K562 (cell line): Measurements from ENCODE around the gene VAC14. TPM values are rescaled to one million over a fixed set of nuclear protein-coding genes. Genes with fewer than 3 reads are reported as not detected.

Source experiments
- HSF4 ChIP-seq: fragments of 250-450 bp; sonication (Bioruptor Pico); IDR thresholded peaks from 2 replicates; pipeline ENCODE4 v2.1.2; 2022; ENCODE audit warnings: mild to moderate bottlenecking, moderate library complexity, borderline replicate concordance
- KLF16 ChIP-seq: IDR thresholded peaks from 2 replicates; pipeline ENCODE4 v1.6.1; 2016; ENCODE audit warnings: antibody characterized with exemption
- MCM7 ChIP-seq, 2 experiments: fragments of 450-650 bp; IDR thresholded peaks; 2 replicates each; pipeline ENCODE4 v1.6.1; 2016 to 2018
- NCOA1 ChIP-seq: fragments of 450-650 bp; IDR thresholded peaks from 2 replicates; pipeline ENCODE4 v1.6.1; 2016; ENCODE audit warnings: low read depth
- PHF21A ChIP-seq: fragments of 450-650 bp; IDR thresholded peaks from 2 replicates; pipeline ENCODE4 v1.6.1; 2017; ENCODE audit warnings: low read depth, borderline replicate concordance
- POLR2A ChIP-seq: fragments of 450-650 bp; conservative IDR thresholded peaks from 2 replicates; pipeline ENCODE4 v1.6.1; 2016
- POU5F1 ChIP-seq: fragments of 150-350 bp; IDR thresholded peaks from 2 replicates; pipeline ENCODE4 v1.6.1; 2014; ENCODE audit warnings: borderline replicate concordance, low read length, low read depth, mild to moderate bottlenecking; ENCODE audit not compliant: partially characterized antibody
- PURB ChIP-seq: sonication (generic); formaldehyde crosslinking; IDR thresholded peaks from 2 replicates; pipeline ENCODE4 v1.9.0; 2021; ENCODE audit warnings: low read depth, mild to moderate bottlenecking, missing genetic modification reagents
- RB1 ChIP-seq: fragments of 450-650 bp; IDR thresholded peaks from 2 replicates; pipeline ENCODE4 v1.6.1; 2017; ENCODE audit warnings: low read depth, mild to moderate bottlenecking
- SPI1 ChIP-seq: IDR thresholded peaks from 2 replicates; pipeline ENCODE4 v1.6.1; 2011; ENCODE audit warnings: low read depth, low read length, control low read depth, borderline replicate concordance
- TEAD1 ChIP-seq, 2 experiments: fragments of 450-650 bp in 1 of 2; sonication (generic) in 1 of 2; formaldehyde crosslinking; IDR thresholded peaks; 2 replicates each; pipeline versions ENCODE4 v1.4.0 to v1.8.0; 2020 to 2022; ENCODE audit warnings: mild to moderate bottlenecking in 2 of 2, missing genetic modification reagents in 1 of 2
- ZNF75A ChIP-seq: fragments of 450-650 bp; formaldehyde crosslinking; IDR thresholded peaks from 2 replicates; pipeline ENCODE4 v1.4.0; 2020; ENCODE audit warnings: mild to moderate bottlenecking
- polyA plus RNA-seq, 8 experiments: library from polyadenylated mRNA; depleted of rRNA in 4 of 8; stranded (reverse) in 5 of 8; unstranded in 3 of 8; fragments of >200 nt; fragmentation: Nextera tagmentation in 2 of 8; fragmentation: Illumina TruSeq in 1 of 8; extraction: Ambion mirVana in 2 of 8; extraction: Trizol in 1 of 8; gene quantifications; 2 replicates each; pipeline versions ENCODE4 v1.2.1 to v1.2.3, GENCODE V29; 2011 to 2014; ENCODE audit warnings: inconsistent platforms in 1 of 8, missing spikeins in 1 of 8
- total RNA-seq, 7 experiments: library from RNA; depleted of rRNA in 6 of 7; stranded (reverse); fragments of >200 nt in 6 of 7; fragmentation: Illumina TruSeq in 2 of 7; extraction: Trizol in 2 of 7; gene quantifications; 2 replicates each; pipeline versions ENCODE4 v1.2.1 to v1.2.3, GENCODE V29; 2011 to 2021; ENCODE audit warnings: low replicate concordance in 1 of 7
- TF ChIP-seq, protein P1 (sequence below), 2 experiments: IDR thresholded peaks; 2 replicates each; pipeline ENCODE4 v1.6.1; 2011; ENCODE audit warnings: borderline replicate concordance in 1 of 2, control low read depth in 1 of 2, low read depth in 1 of 2, low read length in 1 of 2, mild to moderate bottlenecking in 1 of 2, mixed read lengths in 1 of 2, moderate library complexity in 1 of 2; ENCODE audit not compliant: insufficient read depth in 1 of 2, insufficient read length in 1 of 2, poor library complexity in 1 of 2, severe bottlenecking in 1 of 2; ENCODE audit errors: extremely low read depth in 1 of 2
- TF ChIP-seq, protein P2 (sequence below): sonication (generic); formaldehyde crosslinking; IDR thresholded peaks from 2 replicates; pipeline ENCODE4 v1.9.0; 2022; ENCODE audit warnings: mild to moderate bottlenecking, missing genetic modification reagents
- TF ChIP-seq, protein P3 (sequence below): fragments of 450-650 bp; IDR thresholded peaks from 2 replicates; pipeline ENCODE4 v1.6.1; 2016; ENCODE audit warnings: mild to moderate bottlenecking
- TF ChIP-seq, protein P4 (sequence below): fragments of 450-650 bp; formaldehyde crosslinking; conservative IDR thresholded peaks from 2 replicates; pipeline ENCODE4 v1.4.0; 2022; ENCODE audit warnings: mild to moderate bottlenecking, missing genetic modification characterization
- TF ChIP-seq, protein P5 (sequence below): IDR thresholded peaks from 3 replicates; pipeline ENCODE4 v1.6.1; 2011; ENCODE audit warnings: borderline replicate concordance, mild to moderate bottlenecking; ENCODE audit not compliant: insufficient read length, insufficient read depth
- TF ChIP-seq, protein P6 (sequence below), 3 experiments: fragments of 200-800 bp in 1 of 3; sonication (Bioruptor generic) in 1 of 3; sonication (generic) in 1 of 3; formaldehyde crosslinking in 1 of 3; IDR thresholded peaks; 2 replicates each; pipeline versions ENCODE4 v1.6.1 to v1.8.0; 2016 to 2022; ENCODE audit warnings: mild to moderate bottlenecking in 2 of 3, missing compliant biosample characterization in 2 of 3, missing genetic modification characterization in 2 of 3, missing genetic modification reagents in 1 of 3

Gene VAC14
- total and polyA plus RNA-seq, 9 of the 15 experiments (the other 6 are each of a cell fraction or from before 2014, with no cell fraction given), result 1.3 to 41.6 (median 26.6) TPM

DNA sequence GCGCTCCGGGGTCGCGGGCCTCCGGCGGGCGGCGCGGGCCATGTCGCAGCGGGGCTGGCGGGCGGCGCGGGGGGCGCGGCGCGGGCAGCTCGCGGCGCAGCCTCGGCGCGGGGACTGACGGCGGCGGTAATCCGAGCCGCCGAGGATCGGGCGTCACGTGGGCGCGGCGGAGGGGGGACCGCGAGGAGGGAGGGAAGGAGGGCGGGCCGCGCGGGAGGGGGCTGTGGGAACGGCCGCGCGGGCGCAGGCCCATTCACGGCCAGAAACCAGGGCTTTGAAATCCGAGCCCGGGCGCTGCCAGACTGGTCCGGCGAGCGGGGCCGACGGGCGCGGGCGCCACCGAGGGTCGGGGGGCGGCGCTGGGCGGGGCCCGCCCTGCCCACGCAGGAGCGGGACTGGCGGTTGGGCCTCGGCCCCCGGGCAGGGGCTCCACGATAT, 115.0 kb downstream of the VAC14 start, which contains the start of gene MTSS2 (continued):
- no peak for TF ChIP-seq HSF4 (CRISPR knock-in tag)
- TF ChIP-seq POU5F1, result no peak
- no peak for TF ChIP-seq PHF21A
- no peak for TF ChIP-seq KLF16
- TF ChIP-seq, protein P1, sequence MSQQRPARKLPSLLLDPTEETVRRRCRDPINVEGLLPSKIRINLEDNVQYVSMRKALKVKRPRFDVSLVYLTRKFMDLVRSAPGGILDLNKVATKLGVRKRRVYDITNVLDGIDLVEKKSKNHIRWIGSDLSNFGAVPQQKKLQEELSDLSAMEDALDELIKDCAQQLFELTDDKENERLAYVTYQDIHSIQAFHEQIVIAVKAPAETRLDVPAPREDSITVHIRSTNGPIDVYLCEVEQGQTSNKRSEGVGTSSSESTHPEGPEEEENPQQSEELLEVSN (IDR thresholded peaks at IDR 0.05; ENCODE audit: borderline replicate concordance in 1 of 2, extremely low read depth in 1 of 2, insufficient read depth in 1 of 2, insufficient read length in 1 of 2, low read depth in 1 of 2, low read length in 1 of 2, poor library complexity in 1 of 2, severe bottlenecking in 1 of 2), result peak; percentile 8 to 75
- no peak for TF ChIP-seq NCOA1
- no peak for TF ChIP-seq TEAD1 (CRISPR knock-in tag; IDR thresholded peaks at IDR 0.05)
- TF ChIP-seq MCM7 (IDR thresholded peaks at IDR 0.05), result no peak
- no peak for TF ChIP-seq SPI1
- TF ChIP-seq RB1, result peak; percentile 37; the same call in 1 of the 2 replicates
- no peak for TF ChIP-seq PURB (CRISPR knock-in tag)
- TF ChIP-seq ZNF75A (CRISPR knock-in tag), result no peak
- TF ChIP-seq, protein P2, sequence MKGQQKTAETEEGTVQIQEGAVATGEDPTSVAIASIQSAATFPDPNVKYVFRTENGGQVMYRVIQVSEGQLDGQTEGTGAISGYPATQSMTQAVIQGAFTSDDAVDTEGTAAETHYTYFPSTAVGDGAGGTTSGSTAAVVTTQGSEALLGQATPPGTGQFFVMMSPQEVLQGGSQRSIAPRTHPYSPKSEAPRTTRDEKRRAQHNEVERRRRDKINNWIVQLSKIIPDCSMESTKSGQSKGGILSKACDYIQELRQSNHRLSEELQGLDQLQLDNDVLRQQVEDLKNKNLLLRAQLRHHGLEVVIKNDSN (CRISPR knock-in tag), result peak; percentile 88
- no peak for TF ChIP-seq POLR2A
- TF ChIP-seq, protein P3, sequence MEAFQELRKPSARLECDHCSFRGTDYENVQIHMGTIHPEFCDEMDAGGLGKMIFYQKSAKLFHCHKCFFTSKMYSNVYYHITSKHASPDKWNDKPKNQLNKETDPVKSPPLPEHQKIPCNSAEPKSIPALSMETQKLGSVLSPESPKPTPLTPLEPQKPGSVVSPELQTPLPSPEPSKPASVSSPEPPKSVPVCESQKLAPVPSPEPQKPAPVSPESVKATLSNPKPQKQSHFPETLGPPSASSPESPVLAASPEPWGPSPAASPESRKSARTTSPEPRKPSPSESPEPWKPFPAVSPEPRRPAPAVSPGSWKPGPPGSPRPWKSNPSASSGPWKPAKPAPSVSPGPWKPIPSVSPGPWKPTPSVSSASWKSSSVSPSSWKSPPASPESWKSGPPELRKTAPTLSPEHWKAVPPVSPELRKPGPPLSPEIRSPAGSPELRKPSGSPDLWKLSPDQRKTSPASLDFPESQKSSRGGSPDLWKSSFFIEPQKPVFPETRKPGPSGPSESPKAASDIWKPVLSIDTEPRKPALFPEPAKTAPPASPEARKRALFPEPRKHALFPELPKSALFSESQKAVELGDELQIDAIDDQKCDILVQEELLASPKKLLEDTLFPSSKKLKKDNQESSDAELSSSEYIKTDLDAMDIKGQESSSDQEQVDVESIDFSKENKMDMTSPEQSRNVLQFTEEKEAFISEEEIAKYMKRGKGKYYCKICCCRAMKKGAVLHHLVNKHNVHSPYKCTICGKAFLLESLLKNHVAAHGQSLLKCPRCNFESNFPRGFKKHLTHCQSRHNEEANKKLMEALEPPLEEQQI, result no peak
- TF ChIP-seq, protein P4, sequence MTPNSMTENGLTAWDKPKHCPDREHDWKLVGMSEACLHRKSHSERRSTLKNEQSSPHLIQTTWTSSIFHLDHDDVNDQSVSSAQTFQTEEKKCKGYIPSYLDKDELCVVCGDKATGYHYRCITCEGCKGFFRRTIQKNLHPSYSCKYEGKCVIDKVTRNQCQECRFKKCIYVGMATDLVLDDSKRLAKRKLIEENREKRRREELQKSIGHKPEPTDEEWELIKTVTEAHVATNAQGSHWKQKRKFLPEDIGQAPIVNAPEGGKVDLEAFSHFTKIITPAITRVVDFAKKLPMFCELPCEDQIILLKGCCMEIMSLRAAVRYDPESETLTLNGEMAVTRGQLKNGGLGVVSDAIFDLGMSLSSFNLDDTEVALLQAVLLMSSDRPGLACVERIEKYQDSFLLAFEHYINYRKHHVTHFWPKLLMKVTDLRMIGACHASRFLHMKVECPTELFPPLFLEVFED, result no peak
- TF ChIP-seq, protein P5, sequence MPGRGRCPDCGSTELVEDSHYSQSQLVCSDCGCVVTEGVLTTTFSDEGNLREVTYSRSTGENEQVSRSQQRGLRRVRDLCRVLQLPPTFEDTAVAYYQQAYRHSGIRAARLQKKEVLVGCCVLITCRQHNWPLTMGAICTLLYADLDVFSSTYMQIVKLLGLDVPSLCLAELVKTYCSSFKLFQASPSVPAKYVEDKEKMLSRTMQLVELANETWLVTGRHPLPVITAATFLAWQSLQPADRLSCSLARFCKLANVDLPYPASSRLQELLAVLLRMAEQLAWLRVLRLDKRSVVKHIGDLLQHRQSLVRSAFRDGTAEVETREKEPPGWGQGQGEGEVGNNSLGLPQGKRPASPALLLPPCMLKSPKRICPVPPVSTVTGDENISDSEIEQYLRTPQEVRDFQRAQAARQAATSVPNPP, result no peak
- TF ChIP-seq, protein P6, sequence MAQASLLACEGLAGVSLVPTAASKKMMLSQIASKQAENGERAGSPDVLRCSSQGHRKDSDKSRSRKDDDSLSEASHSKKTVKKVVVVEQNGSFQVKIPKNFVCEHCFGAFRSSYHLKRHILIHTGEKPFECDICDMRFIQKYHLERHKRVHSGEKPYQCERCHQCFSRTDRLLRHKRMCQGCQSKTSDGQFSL (CRISPR knock-in tag; IDR thresholded peaks at IDR 0.05), result 0 out of 2 replicates have a peak, but pooled peaks have one; percentile 20
- TF ChIP-seq, protein P6 (tag; IDR thresholded peaks at IDR 0.05), result no peak
